HFFc6 (cell line): ENCODE results near the gene NFXL1. TPM values are rescaled to one million over a fixed set of nuclear protein-coding genes. Genes with fewer than 3 reads are reported as not detected.

Experiments
- DNase-seq: peaks from one replicate; pipeline ENCODE4 v3.0.0-alpha.2; 2018
- H3K27ac Mint-ChIP-seq: 2 replicates; pipeline ENCODE4 v1.8.0; 2020; ENCODE audit warnings: mild to moderate bottlenecking, mixed read lengths
- H3K27me3 Mint-ChIP-seq: 2 replicates; pipeline ENCODE4 v1.8.0; 2021; ENCODE audit warnings: mild to moderate bottlenecking, moderate library complexity, mixed read lengths; ENCODE audit not compliant: insufficient read depth
- H3K36me3 Mint-ChIP-seq: 2 replicates; pipeline ENCODE4 v1.8.0; 2021; ENCODE audit warnings: low read depth, mixed read lengths
- H3K4me1 Mint-ChIP-seq: 2 replicates; pipeline ENCODE4 v1.8.0; 2020; ENCODE audit warnings: low read depth, mixed read lengths
- H3K4me3 Mint-ChIP-seq: 2 replicates; pipeline ENCODE4 v1.8.0; 2020; ENCODE audit warnings: mild to moderate bottlenecking, moderate library complexity, mixed read lengths
- H3K9me3 Mint-ChIP-seq: 2 replicates; pipeline ENCODE4 v1.8.0; 2020; ENCODE audit warnings: mild to moderate bottlenecking, mixed read lengths
- CTCF ChIP-seq: fragments of 200-600 bp; sonication (generic); IDR thresholded peaks from 2 replicates; pipeline ENCODE4 v1.5.0; 2021; ENCODE audit warnings: antibody characterized with exemption, mild to moderate bottlenecking
- total RNA-seq, 6 experiments: library from RNA; stranded (reverse); fragmentation: NEBNext Ultra II Directional; extraction: Animal tissue kit (Norgen Biotek cat#: 25700); gene quantifications; 2 replicates in 1 of 6; 3 replicates in 5 of 6; pipeline ENCODE4 v1.2.3, GENCODE V29; 2021

The NFXL1 gene
- total RNA-seq, 6 experiments from 2014 or later = 8.4 to 10.8 (median 10.0) TPM

GRCh38 chr4:47837908-47838294, 76.5 kb downstream of the NFXL1 start, which contains the start of gene CORIN:
Gene CORIN (minus strand): TSS chr4:47838067. CDS start chr4:47837949, 118 bp downstream.
- H3K4me3 Mint-ChIP-seq = peak within 1 kb of the TSS; percentile 91
- DNase-seq = no peak
- H3K4me1 Mint-ChIP-seq = peaks cover 46% of the 10 kb centered on the region
- peaks cover 4% of the 10 kb centered on the region for H3K27me3 Mint-ChIP-seq
- no peak for TF ChIP-seq CTCF
- peaks cover 1% of the 10 kb centered on the region; the same call in 1 of the 2 replicates for H3K36me3 Mint-ChIP-seq
- H3K9me3 Mint-ChIP-seq = peaks cover 7% of the 10 kb centered on the region
- no peak within 1 kb of the TSS; the same call in 1 of the 2 replicates for H3K27ac Mint-ChIP-seq

- no peak for TF ChIP-seq CTCF
Observed at GRCh38 chr4:47837094-47837907, 77.1 kb downstream of the NFXL1 start.

GRCh38 chr4:47836641-47837093, 77.7 kb downstream of the NFXL1 start:
- peak; percentile 74 for DNase-seq
- peak; percentile 78 for TF ChIP-seq CTCF
- Mint-ChIP-seq H3K4me1 (peaks cover 40% of the 10 kb centered on the region), H3K27me3 (peaks cover 4% of the 10 kb centered on the region), H3K9me3 (peaks cover 12% of the 10 kb centered on the region), H3K36me3 (peaks cover 5% of the 10 kb centered on the region; the same call in 1 of the 2 replicates), H3K4me3 (peak overlapping the region; percentile 91), H3K27ac (no peak overlapping the region)

More at GRCh38 chr4:47837094-47837907, 77.1 kb downstream of the NFXL1 start:
- H3K9me3 Mint-ChIP-seq = peaks cover 12% of the 10 kb centered on the region
- peaks cover 4% of the 10 kb centered on the region for H3K27me3 Mint-ChIP-seq
- H3K4me1 Mint-ChIP-seq = peaks cover 40% of the 10 kb centered on the region
- H3K36me3 Mint-ChIP-seq = peaks cover 5% of the 10 kb centered on the region; the same call in 1 of the 2 replicates
- no peak overlapping the region for H3K27ac Mint-ChIP-seq
- no peak for DNase-seq
- peak overlapping the region; percentile 91 for H3K4me3 Mint-ChIP-seq

GRCh38 chr4:47835494-47835893, 78.9 kb downstream of the NFXL1 start:
- no peak for DNase-seq
- H3K4me1 Mint-ChIP-seq = peaks cover 35% of the 10 kb centered on the region
- TF ChIP-seq CTCF = no peak
- H3K27me3 Mint-ChIP-seq = peaks cover 4% of the 10 kb centered on the region
- H3K9me3 Mint-ChIP-seq = peaks cover 12% of the 10 kb centered on the region
- no peak overlapping the region; the same call in 1 of the 2 replicates for H3K4me3 Mint-ChIP-seq
- peaks cover 5% of the 10 kb centered on the region; the same call in 1 of the 2 replicates for H3K36me3 Mint-ChIP-seq
- no peak overlapping the region for H3K27ac Mint-ChIP-seq

- Mint-ChIP-seq H3K36me3 (peaks cover 5% of the 10 kb centered on the region; the same call in 1 of the 2 replicates), H3K27me3 (peaks cover 3% of the 10 kb centered on the region), H3K9me3 (peaks cover 12% of the 10 kb centered on the region), H3K4me1 (peaks cover 11% of the 10 kb centered on the region), H3K27ac (no peak overlapping the region), H3K4me3 (no peak overlapping the region)
- no peak for DNase-seq
- no peak for TF ChIP-seq CTCF
Observed at GRCh38 chr4:47831026-47831679, 83.2 kb downstream of the NFXL1 start.
